ENCODE data around the gene NET1.

DNA sequence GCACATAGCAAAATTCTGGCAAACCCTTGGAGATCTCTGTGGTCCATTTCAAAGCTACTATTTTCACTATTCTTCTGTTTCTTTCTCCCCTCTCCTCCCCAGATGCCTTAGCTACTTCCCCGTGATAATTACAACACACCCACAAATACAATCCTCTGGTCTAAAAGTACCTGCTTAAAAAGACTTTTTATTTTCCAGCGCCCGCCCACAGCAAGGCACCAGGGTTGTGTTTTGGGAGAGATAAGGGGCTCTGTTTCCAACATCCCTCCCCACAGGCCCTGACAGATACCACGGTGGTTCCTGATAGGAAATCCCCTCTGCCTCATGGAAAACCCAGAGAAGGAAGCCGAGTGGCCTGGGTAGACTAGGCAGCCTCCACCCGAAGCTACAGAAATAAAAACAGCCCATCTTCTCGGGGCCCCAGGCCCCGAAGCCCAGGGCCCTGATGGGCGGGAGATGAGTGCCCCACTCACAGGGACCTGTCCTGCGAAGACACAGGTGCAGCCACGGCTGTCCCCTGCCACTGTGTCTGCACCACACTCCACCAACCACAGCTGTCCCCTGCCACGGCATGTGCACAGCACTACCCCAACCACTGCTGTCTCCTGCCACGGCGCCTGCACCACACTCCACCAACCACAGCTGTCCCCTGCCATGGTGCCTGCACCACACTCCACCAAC, 67.3 kb downstream of the NET1 start:
- no peak for TF ChIP-seq POLR2A (IDR thresholded peaks at IDR 0.05)
- TF ChIP-seq, protein P1, sequence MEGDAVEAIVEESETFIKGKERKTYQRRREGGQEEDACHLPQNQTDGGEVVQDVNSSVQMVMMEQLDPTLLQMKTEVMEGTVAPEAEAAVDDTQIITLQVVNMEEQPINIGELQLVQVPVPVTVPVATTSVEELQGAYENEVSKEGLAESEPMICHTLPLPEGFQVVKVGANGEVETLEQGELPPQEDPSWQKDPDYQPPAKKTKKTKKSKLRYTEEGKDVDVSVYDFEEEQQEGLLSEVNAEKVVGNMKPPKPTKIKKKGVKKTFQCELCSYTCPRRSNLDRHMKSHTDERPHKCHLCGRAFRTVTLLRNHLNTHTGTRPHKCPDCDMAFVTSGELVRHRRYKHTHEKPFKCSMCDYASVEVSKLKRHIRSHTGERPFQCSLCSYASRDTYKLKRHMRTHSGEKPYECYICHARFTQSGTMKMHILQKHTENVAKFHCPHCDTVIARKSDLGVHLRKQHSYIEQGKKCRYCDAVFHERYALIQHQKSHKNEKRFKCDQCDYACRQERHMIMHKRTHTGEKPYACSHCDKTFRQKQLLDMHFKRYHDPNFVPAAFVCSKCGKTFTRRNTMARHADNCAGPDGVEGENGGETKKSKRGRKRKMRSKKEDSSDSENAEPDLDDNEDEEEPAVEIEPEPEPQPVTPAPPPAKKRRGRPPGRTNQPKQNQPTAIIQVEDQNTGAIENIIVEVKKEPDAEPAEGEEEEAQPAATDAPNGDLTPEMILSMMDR (IDR thresholded peaks at IDR 0.05): no peak
